Calu3 (cell line): Measurements from ENCODE around the gene TMEM86A. TPM values are rescaled to one million over a fixed set of nuclear protein-coding genes. Genes with fewer than 3 reads are reported as not detected.

Source experiments
- BruUV-seq: library from RNA; stranded (reverse); fragments of 400-500 nt; replicated peaks from 2 replicates; lab custom pipeline; 2021; lab: Mats Ljungman, UMichigan
- CTCF ChIA-PET: fragments of 300-600 bp; sonication (Branson Sonifier 250); formaldehyde crosslinking; loops from one replicate; lab custom pipeline; 2022; ENCODE audit warnings: antibody characterized with exemption; lab: Charles Lee
- DNase-seq: peaks from one replicate; pipeline ENCODE4 v3.0.0; 2022
- H3K27ac Mint-ChIP-seq: one replicate; pipeline ENCODE4 v1.8.0; 2022; ENCODE audit warnings: mixed read lengths; ENCODE audit not compliant: unreplicated experiment
- H3K27me3 Mint-ChIP-seq: one replicate; pipeline ENCODE4 v1.8.0; 2022; ENCODE audit warnings: mixed read lengths; ENCODE audit not compliant: unreplicated experiment
- H3K36me3 Mint-ChIP-seq: one replicate; pipeline ENCODE4 v1.8.0; 2022; ENCODE audit warnings: mild to moderate bottlenecking, moderate library complexity, mixed read lengths; ENCODE audit not compliant: insufficient read depth, unreplicated experiment
- H3K4me1 Mint-ChIP-seq: one replicate; pipeline ENCODE4 v1.8.0; 2022; ENCODE audit warnings: mild to moderate bottlenecking, low read depth, mixed read lengths; ENCODE audit not compliant: unreplicated experiment
- H3K4me3 Mint-ChIP-seq: one replicate; pipeline ENCODE4 v1.8.0; 2022; ENCODE audit warnings: mild to moderate bottlenecking, low read depth, moderate library complexity, mixed read lengths; ENCODE audit not compliant: unreplicated experiment
- H3K9me3 Mint-ChIP-seq: one replicate; pipeline ENCODE4 v1.8.0; 2022; ENCODE audit warnings: low read depth, mixed read lengths; ENCODE audit not compliant: unreplicated experiment
- CTCF ChIP-seq: fragments of 200-600 bp; IDR thresholded peaks from one replicate; pipeline ENCODE4 v1.8.0; 2022; ENCODE audit warnings: antibody characterized with exemption; ENCODE audit not compliant: unreplicated experiment
- intact Hi-C: fragments of 100-400 bp; cut with micrococcal nuclease; formaldehyde crosslinking; loops from one replicate; pipeline ENCODE4 v1.10.0; 2022; ENCODE audit not compliant: unreplicated experiment
- total RNA-seq: library from RNA; stranded (reverse); gene quantifications from 2 replicates; pipeline ENCODE4 v1.2.3, GENCODE V29; 2022

The TMEM86A gene
- total RNA-seq, 1 experiment from 2014 or later: 8.8 TPM

GRCh38 chr11:18727479-18728236 is 29.1 kb downstream of the TMEM86A start:
- intact Hi-C loops: loop anchor here (10.0 kb wide), 1 partner anchor 93 kb away; the partner anchor contains the start of gene SPTY2D1
- BruUV-seq: no TSS peak
- CTCF ChIA-PET: interaction anchor here (0.6 to 1.6 kb wide), 5 partner anchors 10 to 187 kb away, joined by 3 to 8 read pairs (median 3); no protein-coding TSS in a partner anchor
- no peak overlapping the region for H3K4me3 Mint-ChIP-seq
- peak; percentile 75 for TF ChIP-seq CTCF
- DNase-seq: peak; percentile 57
- no peaks in the 10 kb centered on the region for H3K9me3 Mint-ChIP-seq
- H3K36me3 Mint-ChIP-seq: no peaks in the 10 kb centered on the region
- no peak overlapping the region for H3K27ac Mint-ChIP-seq
- no peaks in the 10 kb centered on the region for H3K4me1 Mint-ChIP-seq
- H3K27me3 Mint-ChIP-seq: no peaks in the 10 kb centered on the region

- intact Hi-C loops: loop anchor here (10.0 kb wide), 1 partner anchor 94 kb away; the partner anchor contains the start of gene SPTY2D1
- CTCF ChIA-PET: interaction anchor here (0.6 to 1.6 kb wide), 3 partner anchors 9 to 322 kb away, joined by 3 to 8 read pairs (median 4); no protein-coding TSS in a partner anchor
Observed at GRCh38 chr11:18728658-18729057, 30.1 kb downstream of the TMEM86A start.

GRCh38 chr11:18729426-18729825 is 30.8 kb downstream of the TMEM86A start:
- intact Hi-C loops: loop anchor here (10.0 kb wide), 1 partner anchor 95 kb away; the partner anchor contains the start of gene SPTY2D1
- CTCF ChIA-PET: no interaction called here
- no peak overlapping the region for H3K4me3 Mint-ChIP-seq
- no peak for DNase-seq
- H3K36me3 Mint-ChIP-seq: no peaks in the 10 kb centered on the region
- no peaks in the 10 kb centered on the region for H3K9me3 Mint-ChIP-seq
- no peak for TF ChIP-seq CTCF
- no peak overlapping the region for H3K27ac Mint-ChIP-seq
- H3K4me1 Mint-ChIP-seq: no peaks in the 10 kb centered on the region
- H3K27me3 Mint-ChIP-seq: peaks cover 1% of the 10 kb centered on the region
- no TSS peak for BruUV-seq

More at GRCh38 chr11:18728658-18729057, 30.1 kb downstream of the TMEM86A start:
- H3K27ac Mint-ChIP-seq: no peak overlapping the region
- no peaks in the 10 kb centered on the region for H3K36me3 Mint-ChIP-seq
- H3K4me1 Mint-ChIP-seq: no peaks in the 10 kb centered on the region
- BruUV-seq: no TSS peak
- TF ChIP-seq CTCF: no peak
- H3K4me3 Mint-ChIP-seq: no peak overlapping the region
- no peak for DNase-seq
- H3K27me3 Mint-ChIP-seq: no peaks in the 10 kb centered on the region
- no peaks in the 10 kb centered on the region for H3K9me3 Mint-ChIP-seq

- Mint-ChIP-seq H3K4me3 (no peak overlapping the region), H3K9me3 (no peaks in the 10 kb centered on the region), H3K27me3 (peaks cover 7% of the 10 kb centered on the region), H3K4me1 (no peaks in the 10 kb centered on the region), H3K27ac (no peak overlapping the region), H3K36me3 (no peaks in the 10 kb centered on the region)
- TF ChIP-seq CTCF: no peak
- intact Hi-C loops: loop anchor here (5.0 to 10.0 kb wide), 3 partner anchors 63 to 615 kb away; partner anchors contain the start of gene UEVLD
- no peak for DNase-seq
- CTCF ChIA-PET: no interaction called here
- BruUV-seq: no TSS peak
Observed at GRCh38 chr11:18730020-18730419, 31.4 kb downstream of the TMEM86A start.
